Sigmoid colon (tissue), 4 donors: ENCODE data around the gene CCN2.

Experiments
- POLR2A ChIP-seq, 2 donors: fragments of 450-650 bp; IDR thresholded peaks; one replicate each; pipeline ENCODE4 v1.6.1; 2016; ENCODE audit warnings: antibody characterized with exemption in 2 of 2, mild to moderate bottlenecking in 2 of 2, moderate library complexity in 2 of 2
- POLR2AphosphoS5 ChIP-seq, 4 donors: sonication (generic); formaldehyde crosslinking; IDR thresholded peaks; one replicate each; pipeline ENCODE4 v1.6.1; 2017; ENCODE audit warnings: antibody characterized with exemption in 4 of 4

- TF ChIP-seq POLR2A (IDR thresholded peaks at IDR 0.05) (no peak), POLR2AphosphoS5 (IDR thresholded peaks at IDR 0.05) (no peak)
Measured at GRCh38 chr6:131951576-131952230, 531 bp upstream of the CCN2 start.
